NCI-H1694 (cell line): ENCODE results near the gene MTIF2.
A peak's percentile ranks its signal among the peaks of the same experiment; 100 is the strongest.
"Not testable (repeated sequence)": the region's sequence is repeated elsewhere in the genome, so short reads cannot be mapped to it uniquely, and the experiment has no call there.

Experiments used
- DNase-seq: peaks from one replicate; lab custom pipeline; 2025; lab: John Stamatoyannopoulos, UW

The MTIF2 gene

DNA sequence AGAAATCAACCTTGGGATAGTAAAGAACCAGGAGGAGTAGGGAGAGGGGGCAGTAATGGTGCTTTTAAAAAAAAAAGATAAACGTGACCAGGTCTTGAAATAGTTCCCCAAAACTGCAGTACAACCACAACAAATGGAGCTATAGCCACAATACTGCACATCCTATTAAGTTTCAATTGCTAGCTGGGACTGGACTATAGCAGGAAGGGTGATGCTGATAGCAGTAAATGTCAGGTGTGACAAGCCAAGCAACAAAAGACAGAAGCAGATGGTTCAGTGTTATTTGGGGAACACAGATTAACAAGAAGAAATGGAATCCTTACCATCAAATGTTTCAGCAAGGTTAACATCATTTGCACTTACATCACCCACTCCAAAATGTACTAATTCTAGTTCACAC lies 26.4 kb downstream of the MTIF2 start:
- no peak for DNase-seq

DNA sequence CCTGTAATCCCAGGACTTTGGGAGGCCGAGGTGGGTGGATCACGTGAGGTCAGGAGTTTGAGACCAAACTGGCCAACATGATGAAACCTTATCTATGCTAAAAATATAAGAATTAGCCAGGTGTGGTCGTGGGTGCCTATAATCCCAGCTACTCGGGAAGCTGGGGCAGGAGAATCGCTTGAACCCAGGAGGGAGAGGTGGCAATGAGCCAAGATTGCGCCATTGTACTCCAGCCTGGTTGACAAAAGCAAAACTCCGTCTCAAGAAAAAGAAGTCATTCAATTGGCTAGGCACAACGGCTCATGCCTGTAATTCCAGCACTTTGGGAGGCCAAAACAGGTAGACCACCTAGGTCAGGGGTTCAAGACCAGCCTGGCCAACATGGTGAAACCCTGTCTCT lies 27.4 kb downstream of the MTIF2 start:
- DNase-seq = not testable (repeated sequence)

DNA sequence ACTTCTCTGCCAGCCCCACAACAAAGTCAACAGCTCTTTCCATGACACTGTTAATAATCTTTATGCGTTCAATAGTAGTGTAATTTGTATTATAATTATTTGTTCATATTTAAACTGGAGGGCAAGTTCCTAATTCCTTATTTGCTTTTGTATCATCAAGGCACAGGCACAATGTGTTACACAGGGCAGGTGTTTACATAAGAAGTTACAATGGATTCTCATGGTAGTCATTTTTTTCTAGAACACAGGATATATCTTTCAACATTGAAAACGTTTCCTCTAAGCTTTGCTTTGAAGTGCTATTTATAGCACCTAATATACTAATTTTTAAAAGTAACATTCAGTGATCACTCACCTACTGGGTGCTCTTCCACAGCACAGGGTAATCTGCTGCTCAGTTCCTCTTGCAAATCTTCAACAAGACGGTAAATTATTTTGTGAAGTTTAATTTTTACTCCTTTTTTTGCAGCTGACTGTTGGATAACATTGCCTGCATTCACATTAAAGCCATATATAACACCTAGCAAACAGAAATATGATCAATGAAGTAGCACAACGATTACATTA lies 29.3 kb downstream of the MTIF2 start:
- no peak for DNase-seq

DNA sequence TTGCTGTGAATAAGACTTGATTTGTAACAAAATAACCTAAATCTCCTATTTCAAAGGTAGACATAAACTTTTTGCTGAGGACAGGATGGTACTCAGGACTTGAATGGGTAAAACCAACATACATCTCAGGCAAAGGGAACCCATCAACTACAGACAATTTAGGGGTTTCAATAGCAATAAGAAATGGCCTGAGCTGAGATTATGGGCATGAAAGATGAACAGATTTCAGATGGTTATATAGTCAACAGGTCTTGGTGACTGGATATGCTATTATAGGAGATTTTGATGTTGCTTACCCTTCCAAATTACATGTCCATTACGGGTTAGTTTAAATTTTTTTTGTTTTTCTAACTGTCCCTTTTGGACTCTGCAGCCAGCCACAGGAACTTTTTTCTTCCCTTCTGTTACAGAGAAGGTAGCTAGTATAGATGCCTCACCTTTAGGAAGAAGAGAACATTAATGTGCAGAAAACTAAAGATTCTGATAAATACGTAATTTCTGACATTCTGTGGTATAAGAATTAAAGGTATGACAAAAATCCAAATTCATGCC lies 32.0 kb downstream of the MTIF2 start:
- DNase-seq = no peak

DNA sequence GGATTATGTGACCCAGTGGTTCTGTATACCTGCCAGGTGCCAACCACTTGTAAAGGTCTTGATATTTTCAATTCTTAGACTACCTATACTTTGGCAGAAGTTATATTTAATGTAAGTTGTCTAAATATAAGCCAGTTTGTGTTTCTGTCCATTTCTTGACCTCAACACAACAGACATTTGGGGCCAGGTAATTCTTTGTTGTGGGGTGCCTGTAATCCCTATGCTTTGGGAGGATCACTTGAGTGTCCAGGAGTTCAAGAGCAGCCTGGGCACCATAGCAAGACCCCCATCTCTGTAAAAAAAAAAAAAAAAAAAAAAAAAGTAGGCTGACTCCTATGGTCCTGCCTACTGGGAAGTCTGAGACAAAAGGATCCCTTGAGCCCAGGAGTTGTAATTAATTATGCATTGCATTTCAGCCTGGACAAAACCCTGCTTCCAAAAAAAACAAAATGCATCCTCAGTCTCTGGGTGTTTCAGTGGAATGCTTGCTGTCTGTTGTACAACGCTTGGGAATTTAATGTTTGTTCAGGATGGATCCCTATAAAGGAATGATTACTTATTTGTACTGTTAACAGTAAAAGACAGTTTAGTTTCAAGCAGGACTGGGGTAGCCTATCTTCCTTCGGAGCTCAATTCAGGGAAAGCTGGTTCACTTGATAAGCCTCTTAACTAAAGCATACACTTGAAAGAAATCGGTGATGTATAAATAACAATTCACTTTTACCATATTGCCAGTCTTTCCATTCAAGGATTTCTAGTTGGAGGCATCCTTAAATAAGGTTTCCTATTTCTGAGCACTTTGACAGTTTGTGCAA lies 33.1 kb downstream of the MTIF2 start:
- DNase-seq = no peak

DNA sequence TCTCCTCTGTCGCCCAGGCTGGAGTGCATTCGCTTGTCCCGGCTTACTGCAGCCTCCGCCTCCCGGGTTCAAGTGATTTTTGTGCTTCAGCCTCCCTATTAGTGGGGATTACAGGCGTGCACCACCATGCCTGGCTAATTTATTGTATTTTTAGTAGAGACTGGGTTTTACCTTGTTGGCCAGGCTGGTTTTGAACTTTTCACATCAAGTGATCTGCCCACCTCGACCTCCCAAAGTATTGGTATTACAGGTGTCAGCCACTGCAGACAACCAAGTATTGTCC lies 35.4 kb downstream of the MTIF2 start:
- DNase-seq = no peak

DNA sequence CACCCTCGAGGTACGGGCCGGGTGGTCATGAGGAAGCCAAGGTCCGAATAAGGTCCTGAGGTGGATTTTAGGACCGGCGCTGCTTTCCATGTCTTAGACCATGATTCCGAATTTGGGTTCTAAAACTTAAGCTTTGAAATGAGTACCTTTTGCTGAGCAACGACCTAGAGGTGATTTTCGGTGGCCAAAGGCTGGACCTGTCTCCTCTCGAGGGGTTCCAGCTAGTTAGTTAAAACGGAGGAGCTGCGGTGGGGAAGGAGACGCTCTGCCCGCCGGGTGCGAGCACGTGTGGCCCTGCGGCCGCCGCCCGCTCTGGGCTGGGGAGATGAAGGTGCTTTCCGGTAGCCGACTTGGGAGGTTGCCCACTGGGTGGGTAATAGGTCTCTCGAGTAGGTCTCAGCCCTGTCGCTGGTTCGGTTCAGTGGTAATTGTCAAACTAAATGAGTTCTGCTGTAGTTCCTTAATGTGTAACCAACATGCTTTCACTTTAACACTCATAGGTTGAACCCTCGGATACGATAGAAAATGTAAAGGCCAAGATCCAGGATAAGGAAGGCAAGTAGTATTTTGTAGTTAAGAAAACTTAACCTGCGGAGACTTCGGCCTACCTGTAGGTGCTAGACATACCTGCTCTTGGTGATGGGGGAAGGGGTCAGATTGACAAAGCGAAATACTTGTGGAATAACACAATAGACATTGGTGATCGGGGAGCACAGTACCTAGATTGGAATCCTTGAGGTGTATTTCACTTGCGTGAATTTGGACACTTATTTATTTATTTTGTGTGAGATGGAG lies 36.0 kb downstream of the MTIF2 start:
- no peak for DNase-seq

DNA sequence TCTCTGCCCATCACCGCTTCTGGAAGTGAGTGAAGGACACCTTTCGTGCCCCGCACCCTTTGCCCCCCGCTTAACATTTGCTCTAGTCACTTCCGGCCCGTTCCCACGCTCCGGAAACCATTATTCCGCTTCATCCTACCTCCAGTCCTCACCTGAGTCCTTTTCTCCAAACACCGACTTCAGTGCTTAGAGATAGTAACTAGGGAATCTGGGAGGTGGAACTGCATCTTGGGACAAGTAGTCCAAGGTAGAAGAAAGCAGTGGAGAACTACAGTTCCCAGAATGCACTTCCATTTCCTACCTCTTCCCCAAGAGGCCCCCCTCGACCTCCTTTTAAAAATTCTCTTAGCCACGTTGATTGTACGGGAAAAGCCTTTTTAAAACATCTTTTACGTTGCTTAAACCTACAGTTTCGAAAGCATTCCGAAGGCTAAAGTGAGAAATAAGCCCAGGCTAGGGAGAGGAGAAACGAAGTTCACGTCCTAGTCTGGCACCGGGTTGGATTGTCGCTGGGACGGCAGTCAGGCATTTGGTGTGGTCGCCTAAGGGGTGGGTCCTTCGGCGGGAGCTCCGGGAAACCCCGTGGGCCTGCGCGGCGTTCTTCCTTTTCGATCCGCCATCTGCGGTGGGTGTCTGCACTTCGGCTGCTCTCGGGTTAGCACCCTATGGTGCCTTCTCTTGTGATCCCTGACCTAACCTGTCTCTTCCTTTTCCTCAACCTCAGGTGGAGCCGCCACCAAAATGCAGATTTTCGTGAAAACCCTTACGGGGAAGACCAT lies 36.8 kb downstream of the MTIF2 start, which contains the start of the genes CLHC1 and RPS27A:
Gene CLHC1, minus strand, starts transcription at position 210 of the 779 bp plus-strand sequence. CDS start 9,882 bp downstream, outside the sequence.
Gene RPS27A, plus strand, starts transcription at position 605 of the 779 bp plus-strand sequence. Its CDS starts 137 bp downstream, at position 742.
- peak; percentile 95 for DNase-seq

DNA sequence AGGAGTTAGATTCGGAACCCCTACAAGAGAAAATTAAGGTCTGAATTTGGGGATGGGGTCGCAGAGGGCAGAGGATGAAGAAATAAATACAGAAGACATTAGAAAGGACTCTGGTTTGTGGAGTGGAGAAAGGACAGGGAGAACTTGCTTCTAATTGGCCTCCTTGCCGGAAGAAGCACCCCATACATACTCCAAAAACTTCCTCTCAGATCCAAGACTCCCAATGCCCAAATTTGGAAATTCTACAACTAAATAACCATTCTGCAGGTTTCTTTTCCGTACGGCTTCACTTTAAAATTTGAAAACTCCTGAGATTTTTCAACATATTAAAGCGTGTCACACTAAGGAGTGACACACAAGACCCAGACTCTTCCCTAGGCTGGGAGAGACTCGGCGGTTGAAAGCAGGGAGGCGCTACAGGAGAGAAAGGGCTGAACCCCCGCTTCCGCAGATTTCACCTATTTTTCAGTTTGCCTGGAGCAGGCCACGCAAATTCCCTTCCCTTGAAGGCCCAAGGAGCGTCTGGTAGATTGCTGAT lies 37.4 kb downstream of the MTIF2 start:
- no peak for DNase-seq

DNA sequence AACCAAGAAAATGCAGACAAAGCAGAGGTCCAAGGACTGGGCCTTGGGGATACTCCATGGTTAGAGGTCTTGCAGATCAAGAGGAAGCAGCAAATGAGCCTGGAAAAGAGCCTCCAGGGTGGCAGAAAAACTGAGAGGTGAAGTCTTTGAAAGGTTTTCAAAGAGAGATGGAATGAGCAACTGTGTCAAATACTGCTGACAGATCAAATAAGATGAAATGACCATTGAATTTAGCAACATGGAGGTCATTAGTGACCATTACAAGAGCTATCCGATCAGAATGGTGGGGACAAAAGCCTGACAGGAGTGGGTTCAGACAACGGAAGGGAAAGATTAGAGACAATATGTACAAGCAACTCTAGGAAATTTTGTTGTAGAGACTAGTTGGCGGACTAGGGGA lies 38.5 kb downstream of the MTIF2 start:
- DNase-seq = no peak

DNA sequence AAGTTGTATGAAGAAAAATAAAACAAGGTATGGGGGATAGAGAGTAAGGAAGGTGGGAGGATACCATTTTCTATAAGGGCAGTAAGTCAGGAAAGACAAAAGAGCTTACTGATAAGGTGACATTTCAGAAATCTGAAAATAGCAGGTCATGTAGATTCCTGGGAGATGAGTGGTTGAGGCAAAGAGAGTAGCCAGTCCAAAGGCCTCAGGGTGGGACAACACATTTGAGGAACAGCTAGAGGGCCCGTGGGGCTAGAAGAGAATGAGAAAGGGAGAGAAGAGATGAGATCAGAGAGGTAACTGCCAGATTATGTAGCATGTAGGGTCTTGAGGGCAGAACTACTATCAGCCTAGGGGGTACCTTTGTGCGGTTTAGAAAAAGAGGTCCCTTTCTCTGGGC lies 39.8 kb downstream of the MTIF2 start:
- DNase-seq = no peak

DNA sequence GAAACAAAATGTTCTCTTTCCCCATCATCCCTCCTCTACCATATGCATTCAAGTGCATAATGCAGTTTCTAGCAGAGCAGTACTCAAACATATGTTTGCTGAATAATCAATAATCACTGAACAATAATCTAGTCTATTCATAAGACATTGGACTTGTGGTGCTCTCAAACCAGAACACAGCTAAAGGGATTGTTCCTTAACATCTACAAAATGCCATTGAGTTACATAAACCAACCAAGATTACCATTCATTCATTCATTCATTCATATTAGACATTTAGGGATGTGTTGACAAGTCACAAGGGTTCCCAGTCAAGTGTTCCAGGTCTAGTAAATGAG lies 40.8 kb downstream of the MTIF2 start:
- no peak for DNase-seq

DNA sequence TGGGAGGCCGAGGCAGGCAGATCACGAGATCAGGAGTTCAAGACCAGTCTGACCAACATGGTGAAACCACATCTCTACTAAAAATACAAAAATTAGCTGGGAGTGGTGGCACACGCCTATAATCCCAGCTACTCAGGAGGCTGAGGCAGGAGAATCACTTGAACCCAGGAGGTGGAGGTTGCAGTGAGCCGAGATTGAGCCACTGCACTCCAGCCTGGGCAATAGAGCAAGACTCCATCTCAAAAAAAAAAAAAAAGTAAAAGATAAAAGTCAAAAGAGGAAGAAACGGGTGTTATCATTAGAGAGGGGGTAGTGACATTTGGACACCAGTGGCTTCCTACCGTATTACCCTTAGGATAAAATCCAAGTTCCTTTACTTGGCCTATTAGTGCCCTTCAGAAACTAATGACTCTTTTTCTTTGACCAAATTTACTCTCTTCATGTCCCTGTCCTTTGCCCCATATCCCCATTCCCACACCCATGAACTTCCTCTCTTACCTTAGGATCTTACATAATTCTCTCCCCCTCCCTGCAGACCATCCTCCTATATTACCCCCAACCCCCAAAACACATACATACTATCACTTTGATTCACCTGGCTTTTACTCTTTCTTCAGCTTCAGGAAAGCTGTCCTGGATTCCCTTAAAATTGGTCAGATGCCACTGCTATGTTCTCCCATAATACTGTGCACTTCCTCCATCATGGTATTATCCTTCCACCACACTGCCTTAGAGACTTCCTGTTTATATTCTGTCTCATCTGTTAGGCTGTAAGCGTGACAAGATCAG lies 41.4 kb downstream of the MTIF2 start:
- DNase-seq = not testable (repeated sequence)

DNA sequence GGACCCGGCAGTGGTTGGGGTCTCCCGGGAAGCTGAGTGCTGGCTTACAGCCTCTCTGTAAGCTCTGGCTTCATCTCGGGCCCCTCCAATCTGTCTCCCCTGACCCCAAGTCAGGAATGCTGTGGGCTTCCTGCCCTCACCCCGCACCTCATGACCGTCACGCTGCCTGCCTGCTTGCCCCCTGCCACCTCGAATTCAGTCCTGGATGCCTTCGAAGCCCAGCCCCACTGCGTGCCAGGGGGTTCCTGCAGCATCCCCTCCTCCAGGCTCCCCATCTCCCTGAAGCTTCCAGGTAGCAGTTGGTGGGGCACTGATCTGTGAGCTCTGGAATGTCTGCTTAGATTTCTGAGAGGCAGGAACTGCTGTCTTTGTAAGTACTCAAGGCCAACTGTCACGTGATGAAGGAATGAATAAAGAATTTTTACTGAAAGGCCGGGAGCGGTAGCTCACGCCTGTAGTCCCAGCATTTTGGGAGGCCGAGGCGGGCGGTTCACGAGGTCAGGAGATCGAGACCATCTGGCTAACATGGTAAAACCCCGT lies 43.5 kb downstream of the MTIF2 start:
- no peak for DNase-seq

DNA sequence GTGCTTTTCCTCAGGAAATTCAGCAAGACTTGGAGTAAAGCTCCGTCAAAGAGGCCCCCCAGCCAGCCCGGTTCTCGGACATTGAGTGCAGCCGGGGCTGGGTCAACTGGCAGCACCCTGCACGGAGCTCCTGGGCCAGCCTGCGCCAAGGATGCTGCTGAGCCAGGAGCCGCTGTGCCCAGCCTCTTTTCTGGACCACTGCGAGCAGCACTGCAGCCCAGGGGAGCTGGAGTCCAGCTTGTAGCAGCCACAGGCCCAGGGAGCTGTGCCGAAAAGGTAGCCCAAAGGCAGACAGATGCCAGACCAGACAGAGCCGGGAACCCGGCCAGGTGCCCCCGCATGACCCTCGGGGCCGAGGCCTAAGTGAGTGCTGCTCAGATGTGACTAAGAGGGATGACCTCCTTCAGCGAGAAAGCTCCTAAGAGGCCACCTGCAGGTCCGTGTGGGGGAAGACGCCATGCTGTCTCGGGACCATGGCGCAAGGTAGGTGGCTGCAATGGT lies 44.2 kb downstream of the MTIF2 start:
- no peak for DNase-seq

DNA sequence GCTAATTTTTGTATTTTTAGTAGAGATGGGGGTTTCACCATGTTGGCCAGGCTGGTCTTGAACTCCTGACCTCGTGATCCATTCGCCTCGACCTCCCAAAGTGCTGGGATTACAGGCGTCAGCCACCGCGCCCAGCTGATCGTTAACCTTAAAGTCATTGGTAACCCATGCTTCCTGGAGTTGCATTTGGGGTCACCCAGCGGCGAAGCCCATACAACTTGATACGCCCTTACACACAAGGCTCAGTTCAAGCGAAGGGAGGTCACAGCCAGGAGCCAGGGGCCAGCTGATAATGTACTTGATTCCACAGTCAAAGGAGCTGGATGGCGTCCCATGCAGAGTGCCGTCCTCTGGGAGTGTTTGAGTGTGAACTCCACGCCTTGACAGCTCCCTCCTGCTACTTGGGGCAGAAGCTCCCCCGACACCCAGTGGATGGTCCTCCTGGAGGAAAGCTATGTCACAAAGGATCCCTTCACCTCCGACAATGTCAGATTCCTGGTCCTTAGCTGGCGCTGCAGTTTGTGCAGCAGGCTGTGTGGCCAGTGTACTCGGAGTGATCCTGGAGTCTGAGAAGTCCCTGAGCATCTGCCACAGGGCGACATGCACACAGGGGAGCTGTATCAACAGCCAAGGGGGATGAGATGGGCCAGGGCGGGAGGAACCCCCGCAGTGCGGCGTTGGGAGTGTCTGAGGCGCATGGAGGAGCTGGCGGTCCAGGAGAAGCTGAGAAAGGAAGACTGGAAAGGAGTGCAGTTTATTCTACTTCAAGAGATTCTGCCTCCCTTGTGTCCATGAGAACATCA lies 44.9 kb downstream of the MTIF2 start:
- no peak for DNase-seq

DNA sequence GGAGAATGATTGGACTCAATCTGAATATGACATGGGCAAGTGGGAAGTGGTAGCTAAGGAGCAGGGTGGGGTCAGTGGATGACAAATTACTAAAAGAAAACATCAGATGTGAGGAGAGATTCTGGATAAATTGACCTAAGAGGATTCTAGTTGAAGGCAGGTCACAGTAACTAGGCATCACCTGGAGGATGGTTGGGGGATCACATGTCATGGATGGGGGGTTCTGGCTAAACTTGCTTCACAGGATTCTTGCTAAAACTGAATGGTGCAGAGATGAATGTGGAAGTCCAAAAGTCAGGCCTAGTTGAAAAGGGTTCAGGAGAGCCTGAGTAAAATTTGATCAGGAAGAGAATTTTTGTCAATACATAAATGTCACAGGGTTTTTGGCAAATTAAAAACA lies 55.2 kb downstream of the MTIF2 start:
- DNase-seq = no peak

DNA sequence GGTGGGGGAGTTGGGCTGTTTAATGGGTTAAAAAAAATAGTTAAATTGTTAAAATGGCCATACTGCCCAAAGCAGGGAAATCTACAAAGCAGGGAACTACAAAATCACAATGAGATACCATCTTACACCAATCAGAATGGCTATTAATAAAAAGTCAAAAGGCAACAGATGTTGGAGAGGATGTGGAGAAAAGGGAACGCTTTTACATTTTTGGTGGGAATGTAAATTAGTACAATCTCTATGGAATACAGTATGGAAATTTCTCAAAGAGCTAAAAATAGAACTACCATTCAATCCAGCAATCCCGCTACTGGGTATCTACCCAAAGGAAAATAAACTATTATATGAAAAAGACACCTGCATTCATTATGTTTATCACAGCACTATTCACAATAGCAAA lies 64.1 kb downstream of the MTIF2 start:
- DNase-seq = no peak

DNA sequence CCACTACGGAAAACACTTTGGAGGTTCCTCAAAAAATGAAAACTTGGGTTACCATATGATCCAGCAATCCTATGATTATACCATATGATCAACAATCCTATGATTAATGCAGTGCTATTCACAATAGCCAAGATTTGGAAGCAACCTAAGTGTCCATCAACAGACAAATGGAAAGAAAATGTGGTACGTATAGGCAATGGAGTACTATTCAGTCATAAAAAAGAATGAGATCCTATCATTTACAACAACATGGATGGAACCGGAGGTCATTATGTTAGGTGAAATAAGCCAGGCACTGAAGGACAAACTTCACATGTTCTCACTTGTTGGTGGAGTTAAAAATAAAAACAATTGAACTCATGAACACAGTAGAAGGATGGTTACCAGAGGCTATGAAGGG lies 64.5 kb downstream of the MTIF2 start:
- DNase-seq = no peak

DNA sequence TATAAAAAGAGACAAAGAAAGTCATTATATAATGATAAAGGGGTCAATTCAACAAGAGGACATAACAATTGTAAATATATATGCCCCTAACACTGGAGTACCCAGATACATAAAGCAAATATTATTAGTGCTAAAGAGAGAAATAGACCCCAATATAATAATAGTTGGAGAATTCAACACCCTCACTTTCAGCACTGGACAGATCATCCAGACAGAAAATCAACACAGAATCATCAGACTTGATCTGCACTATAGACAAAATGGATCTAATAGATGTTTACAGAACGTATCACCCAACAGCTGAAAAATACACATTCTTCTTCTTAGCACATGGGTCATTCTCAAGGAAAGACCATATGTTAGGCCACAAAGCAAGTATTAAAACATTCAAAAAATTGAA lies 68.6 kb downstream of the MTIF2 start:
- DNase-seq = no peak
